GM12874 (cell line): Measurements from ENCODE around the gene OPN1SW.

Experiments
- CTCF ChIP-seq: IDR thresholded peaks from 2 replicates; pipeline ENCODE4 v1.5.1; 2011; ENCODE audit warnings: low read depth, mild to moderate bottlenecking, control low read depth, low read length, moderate library complexity; ENCODE audit not compliant: insufficient read depth

OPN1SW gene

DNA sequence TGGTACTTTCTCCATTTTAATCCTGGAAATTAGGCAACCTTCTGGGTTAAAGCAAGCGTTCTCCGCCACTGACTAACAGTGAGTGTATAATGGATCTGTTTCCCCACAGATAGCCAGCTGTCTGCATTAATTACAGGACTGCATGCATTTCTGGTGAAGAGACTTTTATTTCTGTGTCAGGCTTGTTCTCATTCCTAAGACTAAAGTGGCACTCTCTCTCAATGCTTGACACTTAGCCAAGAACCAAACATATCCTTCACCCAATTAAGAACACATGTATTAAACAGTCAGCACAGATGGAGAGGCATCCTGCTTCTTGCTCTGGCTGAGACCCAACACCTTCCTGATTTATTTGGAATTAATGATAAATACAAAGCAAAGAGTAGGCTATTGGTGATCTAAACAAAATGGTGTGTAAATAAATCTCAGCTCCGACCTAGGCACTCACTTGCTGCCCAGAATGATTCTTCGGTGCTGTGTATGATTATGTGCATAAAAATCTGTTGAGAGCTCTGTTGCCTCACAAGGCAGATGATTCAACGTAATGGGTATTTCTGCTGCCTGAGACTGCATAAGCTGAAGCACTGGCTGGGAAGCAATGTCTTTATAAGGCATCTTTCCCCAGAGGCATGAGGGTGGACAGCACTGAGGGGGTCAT lies 19.6 kb downstream of the OPN1SW start:
- TF ChIP-seq CTCF: no peak

DNA sequence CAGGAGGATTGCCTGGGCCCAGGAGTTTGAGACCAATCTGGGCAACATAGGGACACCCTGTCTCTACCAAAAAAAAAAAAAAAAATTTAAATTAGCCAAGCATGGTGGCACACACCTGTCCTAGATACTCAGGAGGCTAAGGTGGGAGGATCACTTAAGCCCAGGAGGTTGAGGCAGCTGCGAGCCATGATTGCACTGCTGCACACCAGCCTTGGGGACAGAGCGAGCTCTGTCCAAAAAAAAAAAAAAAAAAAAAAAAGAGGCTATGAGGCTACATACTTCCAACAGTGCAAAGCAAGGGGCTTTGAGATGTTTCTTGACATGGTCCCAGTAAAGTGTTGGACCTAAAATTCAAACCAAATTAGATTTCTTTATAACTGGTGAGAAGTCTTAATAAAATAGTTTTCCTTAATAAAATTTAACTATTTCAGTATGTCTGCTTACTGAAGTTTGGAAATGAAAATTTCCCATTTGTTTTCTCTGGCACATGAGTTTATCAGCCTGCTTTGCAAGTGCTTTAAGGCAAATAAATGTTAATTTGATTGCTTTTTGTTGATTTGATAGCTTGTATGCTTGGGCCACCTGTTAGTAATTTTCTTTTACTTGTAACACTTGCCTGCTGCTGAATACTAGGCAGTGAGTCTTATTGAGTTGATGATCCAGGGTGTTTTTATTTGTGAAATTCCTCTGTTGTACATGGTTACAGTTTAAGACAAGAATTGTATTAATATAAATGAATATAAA lies 20.3 kb downstream of the OPN1SW start:
- TF ChIP-seq CTCF: no peak

- TF ChIP-seq CTCF: no peak
Measured at GRCh38 chr7:128752251-128752650, 23.3 kb downstream of the OPN1SW start.

- no peak for TF ChIP-seq CTCF
Measured at GRCh38 chr7:128747327-128748079, 28.1 kb downstream of the OPN1SW start.

DNA sequence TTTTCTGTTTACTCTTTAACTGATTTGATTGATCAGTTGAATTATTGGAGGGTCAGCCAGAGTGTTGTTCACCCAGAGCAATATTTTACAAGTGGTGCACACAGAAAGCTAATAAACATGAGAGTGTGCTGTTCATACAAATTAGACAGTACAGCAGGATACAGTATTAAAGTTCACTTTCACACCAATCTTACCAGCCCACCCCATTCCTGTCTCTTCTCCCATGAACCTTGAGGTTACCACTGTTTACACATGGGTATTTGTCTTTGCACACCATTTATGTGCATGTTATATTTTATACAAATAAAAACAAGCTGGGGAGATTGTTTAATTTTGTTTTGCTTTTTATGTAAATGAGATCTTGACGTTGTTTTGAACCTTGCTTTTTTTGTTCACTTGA lies 29.9 kb downstream of the OPN1SW start:
- no peak for TF ChIP-seq CTCF

DNA sequence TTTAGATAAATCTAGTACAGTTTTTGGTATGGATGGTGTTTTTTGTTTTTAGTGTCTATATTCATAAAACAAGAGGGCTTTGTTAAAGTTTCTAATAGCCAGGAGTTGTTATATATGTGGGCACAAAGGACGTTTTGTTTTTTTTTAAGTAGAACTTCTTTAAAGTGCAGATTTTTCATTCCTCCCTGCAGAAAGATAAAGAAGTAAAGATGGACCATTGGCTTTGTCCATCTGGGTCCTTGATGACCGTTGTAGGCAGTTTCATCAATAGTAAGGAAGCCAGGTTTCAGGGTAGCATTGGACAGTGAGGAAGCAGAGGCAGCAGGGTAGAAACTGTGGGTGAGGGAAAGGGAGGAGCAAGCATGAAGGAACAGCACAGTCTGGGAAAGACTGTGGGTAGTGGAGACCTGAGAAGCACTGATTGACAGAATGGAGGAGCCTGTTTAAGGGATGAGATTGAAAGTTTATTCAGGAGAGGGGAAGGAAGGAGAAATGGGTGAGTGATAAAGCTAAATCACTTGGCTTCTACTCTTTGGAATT lies 31.2 kb downstream of the OPN1SW start:
- TF ChIP-seq CTCF: no peak
